HepG2 (cell line): ENCODE measurements around the gene RASSF7. TPM values are rescaled to one million over a fixed set of nuclear protein-coding genes. Genes with fewer than 3 reads are reported as not detected.

Experiments used
- ATAC-seq: fragments of 200-7000 bp; cut with Tn5 transposase; 3 replicates; pipeline ENCODE4 v1.9.1; 2020; ENCODE audit warnings: mild to moderate bottlenecking, moderate library complexity
- BruUV-seq: library from RNA; stranded (reverse); fragments of 400-500 nt; replicated peaks from 2 replicates; lab custom pipeline; 2021; lab: Mats Ljungman, UMichigan
- CTCF ChIA-PET: fragments of 300-600 bp; formaldehyde crosslinking; extraction: SDS; loops from one replicate; lab custom pipeline; 2021; ENCODE audit warnings: low total read pairs, inconsistent platforms, low intra/inter-chr PET ratio; lab: Yijun Ruan, JAX
- POLR2A ChIA-PET: fragments of 350-600 bp; sonication (Branson Sonifier 250); formaldehyde crosslinking; loops from one replicate; lab custom pipeline; 2020; ENCODE audit warnings: antibody characterized with exemption, inconsistent platforms; lab: Yijun Ruan, JAX
- DNase-seq: peaks from one replicate; pipeline ENCODE4 v3.0.0-alpha.2; 2015; ENCODE audit warnings: low spot score
- FAIRE-seq: peaks from 3 replicates; lab custom pipeline; 2011; peaks lifted over from hg19 to GRCh38; lab: Jason Lieb, UNC
- H2AFZ ChIP-seq: one replicate; pipeline ENCODE4 v1.6.1; 2011; ENCODE audit warnings: low read length, inconsistent platforms
- H3K27ac ChIP-seq: fragments of 300-600 bp; 3 replicates; pipeline ENCODE4 v1.8.0; 2011; ENCODE audit warnings: mixed run types, mild to moderate bottlenecking, mixed read lengths, low read length, inconsistent platforms; ENCODE audit not compliant: insufficient read depth; ENCODE audit errors: extremely low read length
- H3K27me3 ChIP-seq, 2 experiments: fragments of 200-600 bp in 1 of 2; 2 replicates in 1 of 2; 3 replicates in 1 of 2; pipeline versions ENCODE4 v1.6.0 to v1.8.0; 2011; ENCODE audit warnings: low read length in 2 of 2, mild to moderate bottlenecking in 2 of 2, moderate library complexity in 2 of 2, inconsistent platforms in 1 of 2; ENCODE audit not compliant: insufficient read depth in 2 of 2, control insufficient read depth in 1 of 2
- H3K36me3 ChIP-seq, 2 experiments: fragments of 200-600 bp in 1 of 2; replicated peaks in 1 of 2; 2 replicates in 1 of 2; 3 replicates in 1 of 2; pipeline versions ENCODE4 v1.5.1 to v1.8.0; 2011; ENCODE audit warnings: low read length in 2 of 2, inconsistent platforms in 1 of 2; ENCODE audit not compliant: insufficient read depth in 2 of 2, control insufficient read depth in 1 of 2
- H3K4me1 ChIP-seq: 2 replicates; pipeline ENCODE4 v1.5.1; 2012; ENCODE audit warnings: low read length, inconsistent platforms; ENCODE audit not compliant: insufficient read depth
- H3K4me2 ChIP-seq: 2 replicates; pipeline ENCODE4 v1.6.0; 2011; ENCODE audit warnings: low read depth, low read length, inconsistent platforms
- H3K4me3 ChIP-seq, 3 experiments: fragments of 200-600 bp in 1 of 3; sonication (generic), shearing (Covaris generic) in 1 of 3; replicated peaks in 1 of 3; 2 replicates each; pipeline ENCODE4 v1.5.1; 2011 to 2016; ENCODE audit warnings: low read length in 3 of 3, inconsistent platforms in 2 of 3, low read depth in 2 of 3, mild to moderate bottlenecking in 2 of 3, control low read depth in 1 of 3, mixed read lengths in 1 of 3; ENCODE audit not compliant: insufficient read depth in 1 of 3
- H3K79me2 ChIP-seq: one replicate; pipeline ENCODE4 v1.6.1; 2011; ENCODE audit warnings: low read length, inconsistent platforms; ENCODE audit not compliant: insufficient read depth
- H3K9ac ChIP-seq: 2 replicates; pipeline ENCODE4 v1.6.0; 2011; ENCODE audit warnings: mild to moderate bottlenecking, low read depth, low read length, inconsistent platforms; ENCODE audit not compliant: insufficient read depth
- H3K9me3 ChIP-seq: 2 replicates; pipeline ENCODE4 v1.5.1; 2012; ENCODE audit warnings: mild to moderate bottlenecking, low read length
- H4K20me1 ChIP-seq: 2 replicates; pipeline ENCODE4 v1.6.0; 2011; ENCODE audit warnings: inconsistent platforms, mild to moderate bottlenecking, low read length, moderate library complexity; ENCODE audit not compliant: insufficient read depth
- CC2D1A ChIP-seq: sonication (generic); formaldehyde crosslinking; IDR thresholded peaks from 2 replicates; pipeline ENCODE4 v1.8.1; 2023; ENCODE audit warnings: mild to moderate bottlenecking, missing genetic modification reagents
- CHCHD3 ChIP-seq: sonication (generic); formaldehyde crosslinking; IDR thresholded peaks from 2 replicates; pipeline ENCODE4 v1.8.0; 2022; ENCODE audit warnings: mild to moderate bottlenecking, missing genetic modification reagents, moderate library complexity
- HNRNPLL ChIP-seq: fragments of 200-400 bp; formaldehyde crosslinking; IDR thresholded peaks from 2 replicates; pipeline ENCODE4 v1.6.1; 2017; ENCODE audit warnings: mild to moderate bottlenecking, low read depth, low read length; ENCODE audit not compliant: poor library complexity, severe bottlenecking
- KLF12 ChIP-seq: sonication (generic); formaldehyde crosslinking; IDR thresholded peaks from 2 replicates; pipeline ENCODE4 v1.4.0; 2020; ENCODE audit warnings: missing genetic modification reagents, borderline replicate concordance
- KLF15 ChIP-seq: sonication (generic); formaldehyde crosslinking; IDR thresholded peaks from 2 replicates; pipeline ENCODE4 v1.8.1; 2023; ENCODE audit warnings: borderline replicate concordance, mild to moderate bottlenecking, inconsistent platforms, missing genetic modification reagents, mixed read lengths
- KMT2B ChIP-seq: IDR thresholded peaks from 2 replicates; pipeline ENCODE4 v1.6.1; 2016; ENCODE audit warnings: missing genetic modification reagents, missing compliant biosample characterization
- LCORL ChIP-seq, 2 experiments: fragments of 450-650 bp in 1 of 2; sonication (generic) in 1 of 2; formaldehyde crosslinking in 1 of 2; IDR thresholded peaks; 2 replicates each; pipeline versions ENCODE4 v1.5.0 to v1.6.1; 2017 to 2020; ENCODE audit warnings: antibody characterized with exemption in 1 of 2, missing genetic modification reagents in 1 of 2
- MIER3 ChIP-seq: IDR thresholded peaks from 2 replicates; pipeline ENCODE4 v1.6.1; 2016; ENCODE audit warnings: missing compliant biosample characterization, borderline replicate concordance
- SNRNP70 ChIP-seq: fragments of 200-400 bp; formaldehyde crosslinking; IDR thresholded peaks from 2 replicates; pipeline ENCODE4 v1.6.1; 2017; ENCODE audit warnings: mild to moderate bottlenecking, low read depth, low read length, moderate library complexity
- SOX13 ChIP-seq, 3 experiments: fragments of 450-650 bp in 1 of 3; sonication (generic) in 1 of 3; formaldehyde crosslinking in 1 of 3; IDR thresholded peaks in 2 of 3; conservative IDR thresholded peaks in 1 of 3; 2 replicates each; pipeline versions ENCODE4 v1.5.0 to v1.6.1; 2016 to 2020; ENCODE audit warnings: antibody characterized with exemption in 1 of 3, mild to moderate bottlenecking in 1 of 3, missing compliant biosample characterization in 1 of 3, missing genetic modification reagents in 1 of 3, moderate library complexity in 1 of 3
- ZFP36 ChIP-seq: fragments of 150-350 bp; IDR thresholded peaks from 2 replicates; pipeline ENCODE4 v1.6.1; 2018; ENCODE audit warnings: borderline replicate concordance, low read length, low read depth; ENCODE audit not compliant: partially characterized antibody
- ZNF263 ChIP-seq: sonication (generic); formaldehyde crosslinking; IDR thresholded peaks from 2 replicates; pipeline ENCODE4 v1.4.0; 2020; ENCODE audit warnings: missing genetic modification reagents
- ZNF432 ChIP-seq: sonication (generic); formaldehyde crosslinking; IDR thresholded peaks from 2 replicates; pipeline ENCODE4 v1.5.0; 2020; ENCODE audit warnings: missing genetic modification reagents, mild to moderate bottlenecking, borderline replicate concordance
- ZNF598 ChIP-seq: sonication (generic); formaldehyde crosslinking; IDR thresholded peaks from 2 replicates; pipeline ENCODE4 v1.5.1; 2020; ENCODE audit warnings: mild to moderate bottlenecking, missing genetic modification reagents, borderline replicate concordance
- ZNF768 ChIP-seq: sonication (generic); formaldehyde crosslinking; IDR thresholded peaks from 2 replicates; pipeline ENCODE4 v1.4.0; 2020; ENCODE audit warnings: missing genetic modification reagents
- ZNF83 ChIP-seq: sonication (generic); formaldehyde crosslinking; IDR thresholded peaks from 2 replicates; pipeline ENCODE4 v1.4.0; 2020; ENCODE audit warnings: missing genetic modification reagents, mild to moderate bottlenecking, borderline replicate concordance
- WGBS: methylation state at CpG from one replicate; pipeline ENCODE4 v1.1.6; 2017; ENCODE audit warnings: low lambda C conversion rate; 5-methylcytosine and 5-hydroxymethylcytosine counted together
- in situ Hi-C: cut with HindIII; loops from 2 replicates; pipeline ENCODE4 v1.10.0; 2017; ENCODE audit warnings: low pct_unique_long_range_greater_than_20kb; ENCODE audit not compliant: extremely low pct_ligation_motif_present
- intact Hi-C: fragments of 100-400 bp; cut with micrococcal nuclease; formaldehyde crosslinking; loops from one replicate; pipeline ENCODE4 v1.10.0; 2022; ENCODE audit not compliant: unreplicated experiment
- polyA plus RNA-seq, 8 experiments: library from polyadenylated mRNA; depleted of rRNA in 3 of 8; stranded (reverse) in 7 of 8; unstranded in 1 of 8; fragments of >200 nt; fragmentation: Illumina TruSeq in 4 of 8; extraction: Trizol in 4 of 8; gene quantifications; 2 replicates each; pipeline versions ENCODE4 v1.2.1 to v1.2.3, GENCODE V29; 2011 to 2016; ENCODE audit warnings: low read depth in 4 of 8, missing spikeins in 1 of 8, mixed read lengths in 1 of 8; ENCODE audit not compliant: insufficient read depth in 1 of 8
- total RNA-seq, 5 experiments: library from RNA; depleted of rRNA; stranded (reverse); fragments of >200 nt; fragmentation: Illumina TruSeq; extraction: Trizol; gene quantifications; 2 replicates each; pipeline ENCODE4 v1.2.3, GENCODE V29; 2016; ENCODE audit warnings: low read depth in 1 of 5
- TF ChIP-seq, protein P1 (sequence below): IDR thresholded peaks from 2 replicates; pipeline ENCODE4 v1.6.1; 2018; ENCODE audit warnings: missing genetic modification reagents, mild to moderate bottlenecking, missing compliant biosample characterization

RASSF7 gene
- total and polyA plus RNA-seq, 2 of the 13 experiments (the other 11 are each of a cell fraction or from before 2014, with no cell fraction given): 20.2 to 28.6 TPM

DNA sequence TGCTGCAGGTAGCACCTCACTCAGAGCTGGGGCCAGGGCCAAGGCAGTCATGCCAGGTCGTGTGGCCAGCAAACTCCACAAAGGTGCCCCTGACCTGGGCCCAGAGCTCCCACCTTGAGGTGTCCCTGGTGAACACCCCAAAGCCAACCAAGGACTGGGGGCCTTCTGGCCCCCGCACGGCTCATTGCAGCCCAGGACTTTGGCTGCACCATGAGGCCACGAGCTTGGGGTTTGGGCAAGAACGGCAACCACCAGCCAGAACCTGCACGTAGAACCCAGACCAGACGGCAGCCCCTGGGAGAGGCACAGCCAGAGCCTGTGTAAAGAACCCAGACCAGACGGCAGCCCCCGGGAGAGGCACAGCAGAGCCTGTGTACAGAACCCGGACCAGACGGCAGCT is 15.6 kb upstream of the RASSF7 start:
- Histone ChIP-seq H3K4me2 (no peak overlapping the region), H3K9me3 (no peaks in the 10 kb centered on the region), H3K27ac (no peak overlapping the region), H3K36me3 (no peaks in the 10 kb centered on the region), H4K20me1 (no peaks in the 10 kb centered on the region), H3K4me1 (peaks cover 67% of the 10 kb centered on the region), H3K27me3 (peaks cover 6 to 40% of the 10 kb centered on the region in 2 experiments), H3K9ac (no peak overlapping the region), H3K79me2 (no peaks in the 10 kb centered on the region), H3K4me3 (no peak overlapping the region), H2AFZ (no peak overlapping the region)
- in situ Hi-C loops (no loop called here), intact Hi-C loops (no loop called here)
- BruUV-seq: no TSS peak
- no peak for ATAC-seq
- ChIA-PET CTCF (no interaction called here), POLR2A (interaction anchor here (1.1 kb wide), 2 partner anchors 8 to 9 kb away, joined by 3 to 4 read pairs; partner anchors contain the start of gene HRAS)
- FAIRE-seq: no peak
- no peak for TF ChIP-seq SNRNP70
- no peak for TF ChIP-seq ZNF598 (CRISPR knock-in tag)
- TF ChIP-seq ZNF263: no peak
- TF ChIP-seq CC2D1A (CRISPR knock-in tag): no peak
- TF ChIP-seq, protein P1, sequence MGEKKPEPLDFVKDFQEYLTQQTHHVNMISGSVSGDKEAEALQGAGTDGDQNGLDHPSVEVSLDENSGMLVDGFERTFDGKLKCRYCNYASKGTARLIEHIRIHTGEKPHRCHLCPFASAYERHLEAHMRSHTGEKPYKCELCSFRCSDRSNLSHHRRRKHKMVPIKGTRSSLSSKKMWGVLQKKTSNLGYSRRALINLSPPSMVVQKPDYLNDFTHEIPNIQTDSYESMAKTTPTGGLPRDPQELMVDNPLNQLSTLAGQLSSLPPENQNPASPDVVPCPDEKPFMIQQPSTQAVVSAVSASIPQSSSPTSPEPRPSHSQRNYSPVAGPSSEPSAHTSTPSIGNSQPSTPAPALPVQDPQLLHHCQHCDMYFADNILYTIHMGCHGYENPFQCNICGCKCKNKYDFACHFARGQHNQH (CRISPR knock-in tag): no peak
- TF ChIP-seq KLF12 (CRISPR knock-in tag): no peak
- no peak for TF ChIP-seq SOX13 (IDR thresholded peaks at IDR 0.05)
- TF ChIP-seq SOX13 (CRISPR knock-in tag; conservative IDR thresholded peaks at IDR 0.05 in 1 of 2, IDR thresholded peaks at IDR 0.05 in 1 of 2): no peak
- no peak for TF ChIP-seq KMT2B
- no peak for TF ChIP-seq ZFP36
- TF ChIP-seq KLF15 (CRISPR knock-in tag): no peak
- TF ChIP-seq HNRNPLL: peak; percentile 25
- TF ChIP-seq ZNF83: no peak
- no peak for TF ChIP-seq LCORL (IDR thresholded peaks at IDR 0.05)
- no peak for TF ChIP-seq LCORL (CRISPR knock-in tag; IDR thresholded peaks at IDR 0.05)
- TF ChIP-seq ZNF768 (CRISPR knock-in tag): 0 out of 2 replicates have a peak, but pooled peaks have one; percentile 37
- TF ChIP-seq ZNF432 (CRISPR knock-in tag): no peak
- no peak for TF ChIP-seq MIER3
- no peak for TF ChIP-seq CHCHD3 (CRISPR knock-in tag)
- TF ChIP-seq, all 625 proteins: peak for 2
- 27% methylated on average over 6 of the region's 11 CpGs for WGBS
- no peak for DNase-seq
